ENCODE data around the gene UGDH. TPM values are rescaled to one million over a fixed set of nuclear protein-coding genes. Genes with fewer than 3 reads are reported as not detected.
"Not testable (repeated sequence)": the region's sequence is repeated elsewhere in the genome, so short reads cannot be mapped to it uniquely, and the experiment has no call there.

Gene UGDH
- total RNA-seq, 1 donor from 2014 or later = 110 TPM

DNA sequence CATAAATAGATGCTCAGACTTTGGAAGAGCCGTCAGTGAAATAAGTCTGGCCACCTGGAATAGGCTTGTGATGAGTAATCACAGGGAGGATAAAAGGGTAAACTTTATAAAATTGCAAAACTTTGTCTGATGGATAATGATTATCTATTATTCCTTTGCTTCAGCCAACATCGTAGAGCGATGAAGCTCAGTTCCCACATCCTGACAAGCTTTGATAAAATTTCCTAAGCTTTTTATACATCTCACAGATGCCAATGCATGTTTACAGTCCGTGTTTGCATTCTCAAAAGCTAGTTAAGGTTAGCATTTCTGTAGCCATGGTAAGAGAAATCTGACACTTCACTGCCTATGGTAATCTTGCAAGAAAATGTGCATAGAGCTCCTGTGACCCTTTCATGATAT is 15.4 kb upstream of the UGDH start:
- no peaks in the 10 kb centered on the region for H3K9me3 Mint-ChIP-seq
- no peak for DNase-seq (ENCODE audit: low read depth, low spot score)
- H3K36me3 Mint-ChIP-seq (ENCODE audit: low read depth) = peaks cover 9% of the 10 kb centered on the region
- no peak overlapping the region for H3K27ac Mint-ChIP-seq (ENCODE audit: unreplicated experiment)
- H3K27me3 Mint-ChIP-seq (ENCODE audit: low read depth) = no peaks in the 10 kb centered on the region
- H3K4me1 Mint-ChIP-seq = peaks cover 13% of the 10 kb centered on the region
- no peak overlapping the region for H3K4me3 Mint-ChIP-seq
- no peak for TF ChIP-seq CTCF (conservative IDR thresholded peaks at IDR 0.05)

- H3K9me3 Mint-ChIP-seq = no peaks in the 10 kb centered on the region
- no peaks in the 10 kb centered on the region for H3K27me3 Mint-ChIP-seq (ENCODE audit: low read depth)
- peaks cover 13% of the 10 kb centered on the region for H3K4me1 Mint-ChIP-seq
- H3K27ac Mint-ChIP-seq (ENCODE audit: unreplicated experiment) = no peak overlapping the region
- DNase-seq (ENCODE audit: low read depth, low spot score) = no peak
- H3K4me3 Mint-ChIP-seq = no peak overlapping the region
- H3K36me3 Mint-ChIP-seq (ENCODE audit: low read depth) = peaks cover 9% of the 10 kb centered on the region
- TF ChIP-seq CTCF (conservative IDR thresholded peaks at IDR 0.05) = no peak
Measured at GRCh38 chr4:39541987-39542610, 14.9 kb upstream of the UGDH start.

- peak overlapping the region; percentile 0 for H3K27ac Mint-ChIP-seq (ENCODE audit: unreplicated experiment)
- peaks cover 9% of the 10 kb centered on the region for H3K4me1 Mint-ChIP-seq
- H3K9me3 Mint-ChIP-seq = no peaks in the 10 kb centered on the region
- no peaks in the 10 kb centered on the region for H3K27me3 Mint-ChIP-seq (ENCODE audit: low read depth)
- peaks cover 24% of the 10 kb centered on the region for H3K36me3 Mint-ChIP-seq (ENCODE audit: low read depth)
- TF ChIP-seq CTCF (conservative IDR thresholded peaks at IDR 0.05) = no peak
- DNase-seq (ENCODE audit: low read depth, low spot score) = no peak
- no peak overlapping the region for H3K4me3 Mint-ChIP-seq
Measured at GRCh38 chr4:39539089-39539611, 11.9 kb upstream of the UGDH start.

DNA sequence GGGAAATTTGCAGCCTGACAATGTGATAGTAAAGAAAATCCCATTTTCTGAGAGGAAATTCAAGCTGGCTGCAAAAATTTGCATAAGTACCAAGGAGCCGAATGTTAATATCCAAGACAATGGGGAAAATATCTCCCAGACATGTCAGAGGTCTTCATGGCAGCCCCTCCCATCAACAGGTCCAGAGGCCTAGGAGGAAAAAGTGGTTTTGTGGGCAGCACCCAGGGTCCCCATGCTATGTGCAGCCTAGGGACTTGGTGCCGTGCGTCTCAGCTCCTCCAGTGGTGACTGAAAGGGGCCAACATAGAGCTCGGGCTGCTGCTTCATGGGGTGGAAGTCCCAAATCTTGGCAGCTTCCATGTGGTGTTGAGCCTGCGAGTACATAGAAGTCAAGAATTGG is 6.3 kb upstream of the UGDH start:
- Mint-ChIP-seq H3K27me3 (ENCODE audit: low read depth) (no peaks in the 10 kb centered on the region), H3K36me3 (ENCODE audit: low read depth) (peaks cover 52% of the 10 kb centered on the region), H3K27ac (ENCODE audit: unreplicated experiment) (no peak overlapping the region), H3K4me3 (no peak overlapping the region), H3K4me1 (peaks cover 5% of the 10 kb centered on the region), H3K9me3 (peaks cover 18% of the 10 kb centered on the region)
- no peak for DNase-seq (ENCODE audit: low read depth, low spot score)
- TF ChIP-seq CTCF (conservative IDR thresholded peaks at IDR 0.05) = no peak

DNA sequence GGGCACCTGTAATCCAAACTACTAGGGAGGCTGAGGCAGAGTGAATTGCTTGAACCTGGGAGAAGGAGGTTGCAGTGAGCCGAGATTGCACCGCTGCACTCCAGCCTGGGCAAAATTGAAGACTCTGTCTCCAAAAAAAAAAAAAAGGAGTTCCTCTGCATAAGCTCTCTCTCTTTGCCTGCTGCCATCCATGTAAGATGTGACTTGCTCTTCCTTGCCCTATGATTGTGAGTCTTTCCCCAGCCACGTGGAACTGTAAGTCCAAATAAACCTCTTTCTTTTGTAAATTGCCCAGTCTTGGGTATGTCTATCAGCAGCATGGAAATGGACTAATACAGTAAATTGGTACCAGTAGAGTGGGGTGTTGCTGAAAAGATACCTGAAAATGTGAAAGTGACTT is 5.0 kb upstream of the UGDH start:
- not testable (repeated sequence) for H3K27me3 Mint-ChIP-seq (ENCODE audit: low read depth); DNase-seq (ENCODE audit: low read depth, low spot score); H3K27ac Mint-ChIP-seq (ENCODE audit: unreplicated experiment)
- Mint-ChIP-seq H3K9me3 (peaks cover 18% of the 10 kb centered on the region), H3K36me3 (ENCODE audit: low read depth) (peaks cover 54% of the 10 kb centered on the region), H3K4me1 (peaks cover 11% of the 10 kb centered on the region), H3K4me3 (peak overlapping the region; percentile 28)

DNA sequence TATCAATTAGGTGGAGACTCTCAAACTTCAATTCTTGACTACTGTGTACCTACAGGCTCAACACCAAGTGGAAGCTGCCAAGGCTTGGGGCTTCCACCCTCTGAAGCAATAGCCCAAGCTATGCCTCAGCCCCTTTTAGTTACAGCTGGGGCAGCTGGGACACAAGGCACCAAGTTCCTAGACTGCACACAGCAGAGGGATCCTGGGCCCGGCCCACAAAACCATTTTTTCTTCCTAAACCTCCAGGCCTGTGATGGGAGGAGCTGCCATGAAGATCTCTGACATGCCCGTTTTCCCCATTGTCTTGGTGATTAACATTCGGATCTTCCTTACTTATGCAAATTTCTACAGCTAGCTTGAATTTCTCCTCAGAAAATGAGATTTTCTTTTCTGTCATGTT is 3.4 kb upstream of the UGDH start:
- TF ChIP-seq CTCF (conservative IDR thresholded peaks at IDR 0.05) = no peak
- Mint-ChIP-seq H3K9me3 (peaks cover 18% of the 10 kb centered on the region), H3K36me3 (ENCODE audit: low read depth) (peaks cover 48% of the 10 kb centered on the region), H3K27me3 (ENCODE audit: low read depth) (no peaks in the 10 kb centered on the region), H3K4me1 (peaks cover 18% of the 10 kb centered on the region), H3K4me3 (peak overlapping the region; percentile 60), H3K27ac (ENCODE audit: unreplicated experiment) (no peak overlapping the region)
- no peak for DNase-seq (ENCODE audit: low read depth, low spot score)

All from neural crest cell (in vitro differentiated cells).